GM23338 (cell line): Measurements from ENCODE around the gene ANKRD23. TPM values are rescaled to one million over a fixed set of nuclear protein-coding genes. Genes with fewer than 3 reads are reported as not detected.
A peak's percentile ranks its signal among the peaks of the same experiment; 100 is the strongest.

Experiments
- ATAC-seq: fragments of 200-7000 bp; cut with Tn5 transposase; 3 replicates; pipeline ENCODE4 v1.9.1; 2020
- DNase-seq: peaks from one replicate; pipeline ENCODE4 v3.0.0-alpha.2; 2015; ENCODE audit warnings: low spot score
- H2AFZ ChIP-seq: fragments of 200-600 bp; sonication (generic); 2 replicates; pipeline ENCODE4 v1.8.0; 2016; ENCODE audit warnings: antibody characterized with exemption, mild to moderate bottlenecking, moderate library complexity
- H3F3A ChIP-seq: fragments of 200-600 bp; sonication (generic); replicated peaks from 2 replicates; pipeline ENCODE4 v1.8.0; 2017; ENCODE audit warnings: antibody characterized with exemption, mixed run types, low read depth
- H3K27ac ChIP-seq: fragments of 200-600 bp; sonication (generic); 2 replicates; pipeline ENCODE4 v1.6.1; 2016; ENCODE audit warnings: low read depth
- H3K27me3 ChIP-seq: fragments of 200-600 bp; sonication (generic); 2 replicates; pipeline ENCODE4 v1.8.0; 2016; ENCODE audit warnings: mild to moderate bottlenecking, mixed run types, moderate library complexity; ENCODE audit not compliant: insufficient read depth
- H3K36me3 ChIP-seq: fragments of 200-600 bp; sonication (generic); 2 replicates; pipeline ENCODE4 v1.8.0; 2016; ENCODE audit warnings: mild to moderate bottlenecking; ENCODE audit not compliant: insufficient read depth
- H3K4me1 ChIP-seq: fragments of 200-600 bp; sonication (generic); 2 replicates; pipeline ENCODE4 v1.8.0; 2016; ENCODE audit warnings: mild to moderate bottlenecking, moderate library complexity; ENCODE audit not compliant: insufficient read depth
- H3K4me2 ChIP-seq: fragments of 200-600 bp; sonication (generic); 2 replicates; pipeline ENCODE4 v1.7.1; 2017; ENCODE audit warnings: mixed run types
- H3K4me3 ChIP-seq: fragments of 200-600 bp; sonication (generic); 2 replicates; pipeline ENCODE4 v1.6.1; 2016; ENCODE audit warnings: mixed run types
- H3K79me2 ChIP-seq: fragments of 200-600 bp; sonication (generic); replicated peaks from 2 replicates; pipeline ENCODE4 v1.8.0; 2017; ENCODE audit warnings: mild to moderate bottlenecking; ENCODE audit not compliant: insufficient read depth
- H3K9me2 ChIP-seq: fragments of 200-600 bp; sonication (generic); 2 replicates; pipeline ENCODE4 v1.8.0; 2017; ENCODE audit not compliant: insufficient read depth
- H4K20me1 ChIP-seq: fragments of 200-600 bp; sonication (generic); replicated peaks from 2 replicates; pipeline ENCODE4 v1.8.0; 2017; ENCODE audit warnings: mild to moderate bottlenecking; ENCODE audit not compliant: insufficient read depth
- H3K27ac Mint-ChIP-seq: 2 replicates; pipeline ENCODE4 v1.8.0; 2020; ENCODE audit warnings: inconsistent platforms, mild to moderate bottlenecking, moderate library complexity, mixed read lengths
- H3K27me3 Mint-ChIP-seq: 3 replicates; pipeline ENCODE4 v1.8.0; 2022; ENCODE audit warnings: low read depth, mild to moderate bottlenecking, moderate library complexity, mixed read lengths, inconsistent platforms; ENCODE audit not compliant: insufficient read depth, poor library complexity
- H3K36me3 Mint-ChIP-seq: 3 replicates; pipeline ENCODE4 v1.8.0; 2021; ENCODE audit warnings: low read depth, mild to moderate bottlenecking, inconsistent platforms, moderate library complexity, mixed read lengths
- H3K4me1 Mint-ChIP-seq: 3 replicates; pipeline ENCODE4 v1.8.0; 2020; ENCODE audit warnings: mild to moderate bottlenecking, inconsistent platforms, mixed read lengths
- H3K4me3 Mint-ChIP-seq: 3 replicates; pipeline ENCODE4 v1.8.0; 2021; ENCODE audit warnings: moderate library complexity, mild to moderate bottlenecking, inconsistent platforms, mixed read lengths
- H3K9me3 Mint-ChIP-seq: 3 replicates; pipeline ENCODE4 v1.8.0; 2020; ENCODE audit warnings: moderate library complexity, mild to moderate bottlenecking, inconsistent platforms, mixed read lengths
- EZH2phosphoT487 ChIP-seq: fragments of 200-600 bp; sonication (generic); IDR thresholded peaks from one replicate; pipeline ENCODE4 v1.8.1; 2018; ENCODE audit warnings: antibody characterized with exemption; ENCODE audit not compliant: unreplicated experiment
- NANOG ChIP-seq: IDR thresholded peaks from 2 replicates; pipeline ENCODE4 v1.6.1; 2016; ENCODE audit warnings: antibody characterized with exemption, borderline replicate concordance
- STAT1 ChIP-seq: IDR thresholded peaks from one replicate; pipeline ENCODE4 v1.6.1; 2016; ENCODE audit warnings: antibody characterized with exemption; ENCODE audit not compliant: unreplicated experiment
- polyA plus RNA-seq: library from polyadenylated mRNA; unstranded; fragments of >200 nt; fragmentation: Nextera tagmentation; extraction: Ambion mirVana; gene quantifications from 2 replicates; pipeline ENCODE4 v1.2.1, GENCODE V29; 2016
- total RNA-seq: library from RNA; depleted of rRNA; stranded (reverse); fragments of >200 nt; shearing (Covaris generic); gene quantifications from 2 replicates; pipeline ENCODE4 v1.2.3, GENCODE V29; 2014
- TF ChIP-seq, protein P1 (sequence below): fragments of 250-450 bp; sonication (Bioruptor Pico); IDR thresholded peaks from 2 replicates; pipeline ENCODE4 v1.5.0; 2020; ENCODE audit warnings: mild to moderate bottlenecking, moderate library complexity
- TF ChIP-seq, protein P2 (sequence below): IDR thresholded peaks from one replicate; pipeline ENCODE4 v1.6.1; 2018; ENCODE audit warnings: antibody characterized with exemption; ENCODE audit not compliant: unreplicated experiment

The ANKRD23 gene
- total and polyA plus RNA-seq, 2 experiments from 2014 or later = 4.0 to 5.0 TPM

DNA sequence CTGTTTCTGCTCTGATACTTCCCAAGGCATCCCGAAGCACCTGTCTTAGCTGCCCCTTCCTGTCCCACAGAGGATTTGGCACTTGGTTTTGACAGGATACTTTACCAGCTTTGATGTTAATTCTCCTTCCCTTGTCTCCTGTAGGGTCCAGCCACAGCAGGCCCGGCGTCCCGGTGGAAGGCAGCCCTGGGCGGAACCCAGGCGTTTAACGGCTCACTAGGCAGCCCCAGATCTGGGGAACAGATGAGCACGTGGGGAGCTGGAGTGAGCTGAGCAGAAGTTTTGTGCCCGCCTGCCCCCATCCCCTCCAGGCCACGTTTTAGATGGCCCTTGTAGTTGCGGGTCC lies 11.4 kb downstream of the ANKRD23 start (continued):
- TF ChIP-seq, protein P1, sequence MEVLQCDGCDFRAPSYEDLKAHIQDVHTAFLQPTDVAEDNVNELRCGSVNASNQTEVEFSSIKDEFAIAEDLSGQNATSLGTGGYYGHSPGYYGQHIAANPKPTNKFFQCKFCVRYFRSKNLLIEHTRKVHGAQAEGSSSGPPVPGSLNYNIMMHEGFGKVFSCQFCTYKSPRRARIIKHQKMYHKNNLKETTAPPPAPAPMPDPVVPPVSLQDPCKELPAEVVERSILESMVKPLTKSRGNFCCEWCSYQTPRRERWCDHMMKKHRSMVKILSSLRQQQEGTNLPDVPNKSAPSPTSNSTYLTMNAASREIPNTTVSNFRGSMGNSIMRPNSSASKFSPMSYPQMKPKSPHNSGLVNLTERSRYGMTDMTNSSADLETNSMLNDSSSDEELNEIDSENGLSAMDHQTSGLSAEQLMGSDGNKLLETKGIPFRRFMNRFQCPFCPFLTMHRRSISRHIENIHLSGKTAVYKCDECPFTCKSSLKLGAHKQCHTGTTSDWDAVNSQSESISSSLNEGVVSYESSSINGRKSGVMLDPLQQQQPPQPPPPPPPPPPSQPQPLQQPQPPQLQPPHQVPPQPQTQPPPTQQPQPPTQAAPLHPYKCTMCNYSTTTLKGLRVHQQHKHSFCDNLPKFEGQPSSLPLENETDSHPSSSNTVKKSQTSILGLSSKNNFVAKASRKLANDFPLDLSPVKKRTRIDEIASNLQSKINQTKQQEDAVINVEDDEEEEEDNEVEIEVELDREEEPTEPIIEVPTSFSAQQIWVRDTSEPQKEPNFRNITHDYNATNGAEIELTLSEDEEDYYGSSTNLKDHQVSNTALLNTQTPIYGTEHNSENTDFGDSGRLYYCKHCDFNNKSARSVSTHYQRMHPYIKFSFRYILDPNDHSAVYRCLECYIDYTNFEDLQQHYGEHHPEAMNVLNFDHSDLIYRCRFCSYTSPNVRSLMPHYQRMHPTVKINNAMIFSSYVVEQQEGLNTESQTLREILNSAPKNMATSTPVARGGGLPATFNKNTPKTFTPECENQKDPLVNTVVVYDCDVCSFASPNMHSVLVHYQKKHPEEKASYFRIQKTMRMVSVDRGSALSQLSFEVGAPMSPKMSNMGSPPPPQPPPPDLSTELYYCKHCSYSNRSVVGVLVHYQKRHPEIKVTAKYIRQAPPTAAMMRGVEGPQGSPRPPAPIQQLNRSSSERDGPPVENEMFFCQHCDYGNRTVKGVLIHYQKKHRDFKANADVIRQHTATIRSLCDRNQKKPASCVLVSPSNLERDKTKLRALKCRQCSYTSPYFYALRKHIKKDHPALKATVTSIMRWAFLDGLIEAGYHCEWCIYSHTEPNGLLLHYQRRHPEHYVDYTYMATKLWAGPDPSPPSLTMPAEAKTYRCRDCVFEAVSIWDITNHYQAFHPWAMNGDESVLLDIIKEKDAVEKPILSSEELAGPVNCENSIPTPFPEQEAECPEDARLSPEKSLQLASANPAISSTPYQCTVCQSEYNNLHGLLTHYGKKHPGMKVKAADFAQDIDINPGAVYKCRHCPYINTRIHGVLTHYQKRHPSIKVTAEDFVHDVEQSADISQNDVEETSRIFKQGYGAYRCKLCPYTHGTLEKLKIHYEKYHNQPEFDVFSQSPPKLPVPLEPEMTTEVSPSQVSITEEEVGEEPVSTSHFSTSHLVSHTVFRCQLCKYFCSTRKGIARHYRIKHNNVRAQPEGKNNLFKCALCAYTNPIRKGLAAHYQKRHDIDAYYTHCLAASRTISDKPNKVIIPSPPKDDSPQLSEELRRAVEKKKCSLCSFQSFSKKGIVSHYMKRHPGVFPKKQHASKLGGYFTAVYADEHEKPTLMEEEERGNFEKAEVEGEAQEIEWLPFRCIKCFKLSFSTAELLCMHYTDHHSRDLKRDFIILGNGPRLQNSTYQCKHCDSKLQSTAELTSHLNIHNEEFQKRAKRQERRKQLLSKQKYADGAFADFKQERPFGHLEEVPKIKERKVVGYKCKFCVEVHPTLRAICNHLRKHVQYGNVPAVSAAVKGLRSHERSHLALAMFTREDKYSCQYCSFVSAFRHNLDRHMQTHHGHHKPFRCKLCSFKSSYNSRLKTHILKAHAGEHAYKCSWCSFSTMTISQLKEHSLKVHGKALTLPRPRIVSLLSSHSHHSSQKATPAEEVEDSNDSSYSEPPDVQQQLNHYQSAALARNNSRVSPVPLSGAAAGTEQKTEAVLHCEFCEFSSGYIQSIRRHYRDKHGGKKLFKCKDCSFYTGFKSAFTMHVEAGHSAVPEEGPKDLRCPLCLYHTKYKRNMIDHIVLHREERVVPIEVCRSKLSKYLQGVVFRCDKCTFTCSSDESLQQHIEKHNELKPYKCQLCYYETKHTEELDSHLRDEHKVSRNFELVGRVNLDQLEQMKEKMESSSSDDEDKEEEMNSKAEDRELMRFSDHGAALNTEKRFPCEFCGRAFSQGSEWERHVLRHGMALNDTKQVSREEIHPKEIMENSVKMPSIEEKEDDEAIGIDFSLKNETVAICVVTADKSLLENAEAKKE (CRISPR knock-in tag) = no peak
- TF ChIP-seq NANOG (no peak), STAT1 (no peak)
- TF ChIP-seq, protein P2, sequence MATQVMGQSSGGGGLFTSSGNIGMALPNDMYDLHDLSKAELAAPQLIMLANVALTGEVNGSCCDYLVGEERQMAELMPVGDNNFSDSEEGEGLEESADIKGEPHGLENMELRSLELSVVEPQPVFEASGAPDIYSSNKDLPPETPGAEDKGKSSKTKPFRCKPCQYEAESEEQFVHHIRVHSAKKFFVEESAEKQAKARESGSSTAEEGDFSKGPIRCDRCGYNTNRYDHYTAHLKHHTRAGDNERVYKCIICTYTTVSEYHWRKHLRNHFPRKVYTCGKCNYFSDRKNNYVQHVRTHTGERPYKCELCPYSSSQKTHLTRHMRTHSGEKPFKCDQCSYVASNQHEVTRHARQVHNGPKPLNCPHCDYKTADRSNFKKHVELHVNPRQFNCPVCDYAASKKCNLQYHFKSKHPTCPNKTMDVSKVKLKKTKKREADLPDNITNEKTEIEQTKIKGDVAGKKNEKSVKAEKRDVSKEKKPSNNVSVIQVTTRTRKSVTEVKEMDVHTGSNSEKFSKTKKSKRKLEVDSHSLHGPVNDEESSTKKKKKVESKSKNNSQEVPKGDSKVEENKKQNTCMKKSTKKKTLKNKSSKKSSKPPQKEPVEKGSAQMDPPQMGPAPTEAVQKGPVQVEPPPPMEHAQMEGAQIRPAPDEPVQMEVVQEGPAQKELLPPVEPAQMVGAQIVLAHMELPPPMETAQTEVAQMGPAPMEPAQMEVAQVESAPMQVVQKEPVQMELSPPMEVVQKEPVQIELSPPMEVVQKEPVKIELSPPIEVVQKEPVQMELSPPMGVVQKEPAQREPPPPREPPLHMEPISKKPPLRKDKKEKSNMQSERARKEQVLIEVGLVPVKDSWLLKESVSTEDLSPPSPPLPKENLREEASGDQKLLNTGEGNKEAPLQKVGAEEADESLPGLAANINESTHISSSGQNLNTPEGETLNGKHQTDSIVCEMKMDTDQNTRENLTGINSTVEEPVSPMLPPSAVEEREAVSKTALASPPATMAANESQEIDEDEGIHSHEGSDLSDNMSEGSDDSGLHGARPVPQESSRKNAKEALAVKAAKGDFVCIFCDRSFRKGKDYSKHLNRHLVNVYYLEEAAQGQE = no peak

DNA sequence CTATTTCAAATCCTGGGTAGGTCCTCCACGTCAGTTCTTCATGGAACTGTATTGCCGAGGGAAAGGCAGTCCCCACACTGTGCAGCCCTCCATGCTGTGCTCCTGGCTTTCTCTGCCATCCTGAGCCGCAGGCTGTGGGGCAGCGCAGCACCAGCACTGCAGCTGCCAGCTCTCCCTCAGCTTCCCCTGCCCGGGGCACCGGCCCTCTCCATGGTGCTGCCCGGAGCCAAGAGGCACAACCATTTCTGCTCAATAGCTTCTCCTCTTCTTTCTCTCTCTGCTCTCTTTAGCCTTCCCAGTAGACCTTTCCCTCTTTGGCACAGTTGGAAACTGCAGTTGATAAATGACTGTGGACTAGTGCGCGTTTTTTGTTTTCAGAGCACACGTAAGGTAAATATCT lies 12.1 kb downstream of the ANKRD23 start:
- no peaks in the 10 kb centered on the region; the same call in 2 of the 3 replicates for H3K9me3 Mint-ChIP-seq
- Histone ChIP-seq H2AFZ (no peak overlapping the region), H3K4me2 (no peak overlapping the region), H3K4me3 (no peak overlapping the region), H3K4me1 (peaks cover 18% of the 10 kb centered on the region), H3K9me2 (no peaks in the 10 kb centered on the region), H3F3A (peaks cover 21% of the 10 kb centered on the region; the same call in 1 of the 2 replicates), H3K79me2 (no peaks in the 10 kb centered on the region), H3K27me3 (no peaks in the 10 kb centered on the region), H4K20me1 (peaks cover 11% of the 10 kb centered on the region), H3K27ac (peak overlapping the region; percentile 81), H3K36me3 (peaks cover 24% of the 10 kb centered on the region; the same call in 1 of the 2 replicates)
- peaks cover 79% of the 10 kb centered on the region for H3K36me3 Mint-ChIP-seq
- peaks cover 22% of the 10 kb centered on the region for H3K4me1 Mint-ChIP-seq
- H3K27me3 Mint-ChIP-seq = peaks cover 12% of the 10 kb centered on the region
- no peak for TF ChIP-seq EZH2phosphoT487
- TF ChIP-seq, protein P2 = peak; percentile 73
- H3K27ac Mint-ChIP-seq = no peak overlapping the region
- H3K4me3 Mint-ChIP-seq = no peak overlapping the region
- DNase-seq = peak; percentile 42
- ATAC-seq = peak; percentile 44
